NCI-H1436 treated with DMSO at 0.1 percent for 48 hours (cell line): ENCODE measurements around the gene MPP7.

ENCODE experiments used
- DNase-seq: peaks from one replicate; lab custom pipeline; 2025; lab: John Stamatoyannopoulos, UW

The MPP7 gene

GRCh38 chr10:28305553-28305952 is 2.7 kb upstream of the MPP7 start:
- no peak for DNase-seq

- DNase-seq: no peak
Measured at GRCh38 chr10:28304032-28304571, 1.2 kb upstream of the MPP7 start.

GRCh38 chr10:28302012-28302637 is 739 bp downstream of the MPP7 start:
- DNase-seq: peak; percentile 37

- DNase-seq: no peak
Measured at GRCh38 chr10:28300027-28300426, 2.8 kb downstream of the MPP7 start.

- DNase-seq: no peak
Measured at GRCh38 chr10:28298951-28299350, 3.9 kb downstream of the MPP7 start.

- DNase-seq: no peak
Measured at GRCh38 chr10:28296023-28296422, 6.8 kb downstream of the MPP7 start.

- DNase-seq: no peak
Measured at GRCh38 chr10:28295336-28295735, 7.5 kb downstream of the MPP7 start.

- no peak for DNase-seq
Measured at GRCh38 chr10:28294809-28295208, 8.1 kb downstream of the MPP7 start.

- no peak for DNase-seq
Measured at GRCh38 chr10:28294169-28294532, 8.7 kb downstream of the MPP7 start.

- no peak for DNase-seq
Measured at GRCh38 chr10:28293236-28294168, 9.4 kb downstream of the MPP7 start.

GRCh38 chr10:28291881-28292297 is 11.0 kb downstream of the MPP7 start:
- no peak for DNase-seq

GRCh38 chr10:28285816-28286215 is 17.0 kb downstream of the MPP7 start:
- DNase-seq: no peak

- peak; percentile 1 for DNase-seq
Measured at GRCh38 chr10:28284126-28284525, 18.7 kb downstream of the MPP7 start.

GRCh38 chr10:28283251-28283650 is 19.6 kb downstream of the MPP7 start:
- no peak for DNase-seq

GRCh38 chr10:28282336-28282735 is 20.5 kb downstream of the MPP7 start:
- peak; percentile 2 for DNase-seq

GRCh38 chr10:28281726-28282315 is 21.0 kb downstream of the MPP7 start:
- no peak for DNase-seq

- DNase-seq: no peak
Measured at GRCh38 chr10:28280652-28281051, 22.2 kb downstream of the MPP7 start.

- no peak for DNase-seq
Measured at GRCh38 chr10:28279878-28280277, 23.0 kb downstream of the MPP7 start.

- no peak for DNase-seq
Measured at GRCh38 chr10:28278842-28279241, 24.0 kb downstream of the MPP7 start.

GRCh38 chr10:28276384-28276783 is 26.5 kb downstream of the MPP7 start:
- no peak for DNase-seq

- DNase-seq: no peak
Measured at GRCh38 chr10:28274475-28274874, 28.4 kb downstream of the MPP7 start.

- no peak for DNase-seq
Measured at GRCh38 chr10:28273343-28273742, 29.5 kb downstream of the MPP7 start.
